GM23248 (cell line): ENCODE results near the gene RAMP3. TPM values are rescaled to one million over a fixed set of nuclear protein-coding genes. Genes with fewer than 3 reads are reported as not detected.
A peak's percentile ranks its signal among the peaks of the same experiment; 100 is the strongest.

Experiments used
- DNase-seq: peaks from one replicate; pipeline ENCODE4 v3.0.0-alpha.2; 2015
- H2AFZ ChIP-seq: fragments of 200-600 bp; sonication (generic); 2 replicates; pipeline ENCODE4 v1.6.1; 2016; ENCODE audit warnings: antibody characterized with exemption
- H3F3A ChIP-seq: fragments of 200-600 bp; sonication (generic); 2 replicates; pipeline ENCODE4 v1.6.1; 2016; ENCODE audit warnings: mild to moderate bottlenecking, antibody characterized with exemption, mixed run types; ENCODE audit not compliant: insufficient read depth
- H3K27ac ChIP-seq: fragments of 200-600 bp; sonication (generic); 2 replicates; pipeline ENCODE4 v1.5.1; 2016; ENCODE audit warnings: mild to moderate bottlenecking
- H3K27me3 ChIP-seq: fragments of 200-600 bp; sonication (generic); replicated peaks from 2 replicates; pipeline ENCODE4 v1.6.1; 2016; ENCODE audit warnings: mild to moderate bottlenecking; ENCODE audit not compliant: insufficient read depth
- H3K36me3 ChIP-seq: fragments of 200-600 bp; sonication (generic); 2 replicates; pipeline ENCODE4 v1.6.1; 2016; ENCODE audit warnings: low read depth, mild to moderate bottlenecking
- H3K4me1 ChIP-seq: fragments of 200-600 bp; sonication (generic); 2 replicates; pipeline ENCODE4 v1.6.1; 2016; ENCODE audit warnings: mild to moderate bottlenecking; ENCODE audit not compliant: insufficient read depth
- H3K4me2 ChIP-seq: fragments of 200-600 bp; sonication (generic); one replicate; pipeline ENCODE4 v1.6.1; 2016; ENCODE audit warnings: mild to moderate bottlenecking; ENCODE audit not compliant: unreplicated experiment
- H3K4me3 ChIP-seq: fragments of 200-600 bp; sonication (generic); 2 replicates; pipeline ENCODE4 v1.5.1; 2016; ENCODE audit warnings: mild to moderate bottlenecking
- H3K79me2 ChIP-seq: fragments of 200-600 bp; sonication (generic); 2 replicates; pipeline ENCODE4 v1.6.1; 2016; ENCODE audit warnings: mild to moderate bottlenecking; ENCODE audit not compliant: insufficient read depth
- H3K9ac ChIP-seq: fragments of 200-600 bp; sonication (generic); 2 replicates; pipeline ENCODE4 v1.6.1; 2016; ENCODE audit warnings: mild to moderate bottlenecking
- H3K9me2 ChIP-seq: fragments of 200-600 bp; sonication (generic); 2 replicates; pipeline ENCODE4 v1.6.1; 2016; ENCODE audit warnings: mixed run types, mild to moderate bottlenecking, moderate library complexity; ENCODE audit not compliant: insufficient read depth
- H3K9me3 ChIP-seq: fragments of 200-600 bp; sonication (generic); one replicate; pipeline ENCODE4 v1.6.1; 2017; ENCODE audit warnings: low read depth
- H4K20me1 ChIP-seq: fragments of 200-600 bp; sonication (generic); 2 replicates; pipeline ENCODE4 v1.6.0; 2016; ENCODE audit not compliant: insufficient read depth
- EZH2 ChIP-seq: fragments of 200-600 bp; sonication (generic); IDR thresholded peaks from 2 replicates; pipeline ENCODE4 v1.6.1; 2018; ENCODE audit warnings: antibody characterized with exemption, mild to moderate bottlenecking; ENCODE audit not compliant: insufficient read depth, poor library complexity, severe bottlenecking
- EZH2phosphoT487 ChIP-seq: fragments of 200-600 bp; sonication (generic); IDR thresholded peaks from 2 replicates; pipeline ENCODE4 v1.6.1; 2018; ENCODE audit warnings: antibody characterized with exemption, moderate library complexity, mild to moderate bottlenecking, low read depth; ENCODE audit not compliant: insufficient read depth
- WGBS, 2 experiments: methylation state at CpG; one replicate each; pipeline ENCODE4 v1.1.6; 2015 to 2017; ENCODE audit warnings: low lambda C conversion rate in 2 of 2, low coverage in 1 of 2; ENCODE audit errors: missing lambda C conversion rate in 2 of 2; 5-methylcytosine and 5-hydroxymethylcytosine counted together
- in situ Hi-C: fragments of 300-500 bp; cut with MboI; formaldehyde crosslinking; loops from 2 replicates; pipeline ENCODE4 v1.15.0; 2020
- polyA plus RNA-seq: library from polyadenylated mRNA; unstranded; fragments of >200 nt; fragmentation: Nextera tagmentation; extraction: Ambion mirVana; gene quantifications from 2 replicates; pipeline ENCODE4 v1.2.1, GENCODE V29; 2016
- total RNA-seq: library from RNA; depleted of rRNA; stranded (reverse); fragments of >200 nt; shearing (Covaris generic); gene quantifications from 2 replicates; pipeline ENCODE4 v1.2.3, GENCODE V29; 2014

Gene RAMP3
- total and polyA plus RNA-seq, 2 experiments from 2014 or later, result not detected

DNA sequence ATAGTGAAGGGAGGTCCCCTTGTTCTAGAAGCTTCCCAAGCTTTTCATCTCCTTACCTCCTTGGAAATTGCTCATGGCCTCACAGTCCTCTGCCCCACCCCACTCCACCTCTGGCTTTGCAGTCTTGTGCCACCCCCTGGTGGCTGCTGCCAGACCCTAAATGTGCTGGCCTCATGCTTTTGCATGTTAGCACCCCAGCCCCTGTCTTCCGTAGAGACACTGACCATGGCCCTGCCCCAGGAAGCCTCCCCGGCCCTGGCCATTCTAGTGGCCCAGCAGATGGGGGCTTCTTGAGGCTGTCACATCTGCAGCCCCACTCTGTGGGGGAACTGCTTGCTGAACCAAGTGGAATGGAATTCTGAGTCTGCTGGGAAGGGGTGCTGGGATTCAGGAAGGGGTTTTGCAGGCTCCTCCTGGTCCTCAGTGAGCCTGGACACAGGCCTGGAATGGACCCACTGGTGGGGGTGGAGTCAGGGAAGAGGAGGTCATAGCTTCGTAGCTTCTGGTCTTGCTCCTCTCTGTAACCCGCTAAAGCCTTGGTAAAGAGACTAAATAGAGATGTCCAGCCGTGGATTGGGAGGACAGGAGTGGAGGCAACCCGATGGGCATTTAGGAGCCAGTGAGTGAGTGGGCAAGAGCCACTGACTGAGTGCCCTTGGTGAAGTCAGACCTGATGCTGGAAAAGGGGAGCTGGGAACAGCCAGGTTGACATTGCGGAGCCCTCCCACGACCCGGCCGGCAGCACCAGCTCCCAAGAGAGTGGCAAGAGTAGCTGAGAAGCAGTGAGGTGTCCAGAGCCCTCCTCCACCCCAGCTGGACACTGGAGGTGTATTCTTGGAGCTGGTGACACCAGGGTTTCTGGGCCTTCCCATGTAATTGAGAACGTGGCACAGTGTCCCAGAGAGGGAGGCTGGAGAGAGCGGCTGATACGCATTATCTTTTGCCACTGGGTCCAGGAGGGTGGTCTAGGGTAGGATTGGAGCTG, 20.9 kb downstream of the RAMP3 start:
- no peaks in the 10 kb centered on the region for H4K20me1 ChIP-seq
- H3K9me3 ChIP-seq, result no peaks in the 10 kb centered on the region
- no peak overlapping the region for H3K27ac ChIP-seq
- 38 to 41% methylated on average over 13 of the region's 13 CpGs for WGBS, 2 experiments
- H3K4me2 ChIP-seq, result no peak overlapping the region
- no peaks in the 10 kb centered on the region for H3K79me2 ChIP-seq
- in situ Hi-C loops, result no loop called here
- peak; percentile 17 for DNase-seq
- H3K4me3 ChIP-seq, result no peak overlapping the region
- no peaks in the 10 kb centered on the region; the same call in 1 of the 2 replicates for H3K27me3 ChIP-seq
- no peaks in the 10 kb centered on the region for H3K36me3 ChIP-seq
- H3F3A ChIP-seq, result no peaks in the 10 kb centered on the region
- H3K4me1 ChIP-seq, result no peaks in the 10 kb centered on the region
- TF ChIP-seq EZH2phosphoT487 (no peak), EZH2 (no peak)
- no peak overlapping the region for H2AFZ ChIP-seq
- no peaks in the 10 kb centered on the region for H3K9me2 ChIP-seq
- H3K9ac ChIP-seq, result no peak overlapping the region

DNA sequence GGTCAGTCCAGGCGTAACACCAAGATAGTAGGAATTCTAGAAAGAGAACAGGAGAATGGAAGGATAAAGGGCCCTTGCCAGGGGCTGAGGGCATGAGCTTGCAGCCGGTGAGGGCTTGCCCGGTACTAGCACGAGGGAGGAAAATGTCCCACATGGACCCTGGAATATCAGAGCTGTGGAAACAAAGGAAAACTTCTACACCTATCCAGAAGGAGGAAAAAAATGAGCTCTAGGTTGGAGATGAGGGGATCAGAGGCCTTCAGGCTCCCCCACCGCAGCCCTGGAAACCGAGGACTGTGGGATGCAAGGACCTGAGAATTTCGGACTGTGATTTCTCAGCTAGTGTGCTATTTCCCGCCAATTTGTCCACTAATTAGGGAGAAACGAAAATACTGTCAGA, 22.1 kb downstream of the RAMP3 start:
- Histone ChIP-seq H3K36me3 (no peaks in the 10 kb centered on the region), H3K4me2 (no peak overlapping the region), H3K27ac (no peak overlapping the region), H3K9me2 (no peaks in the 10 kb centered on the region), H2AFZ (no peak overlapping the region), H4K20me1 (no peaks in the 10 kb centered on the region), H3K4me1 (no peaks in the 10 kb centered on the region), H3K27me3 (no peaks in the 10 kb centered on the region; the same call in 1 of the 2 replicates), H3K9me3 (no peaks in the 10 kb centered on the region), H3K4me3 (no peak overlapping the region), H3K79me2 (no peaks in the 10 kb centered on the region), H3K9ac (no peak overlapping the region), H3F3A (no peaks in the 10 kb centered on the region)
- no peak for DNase-seq
- 57 to 64% methylated on average over 9 of the region's 9 CpGs for WGBS, 2 experiments
- in situ Hi-C loops, result no loop called here
- no peak for TF ChIP-seq EZH2

DNA sequence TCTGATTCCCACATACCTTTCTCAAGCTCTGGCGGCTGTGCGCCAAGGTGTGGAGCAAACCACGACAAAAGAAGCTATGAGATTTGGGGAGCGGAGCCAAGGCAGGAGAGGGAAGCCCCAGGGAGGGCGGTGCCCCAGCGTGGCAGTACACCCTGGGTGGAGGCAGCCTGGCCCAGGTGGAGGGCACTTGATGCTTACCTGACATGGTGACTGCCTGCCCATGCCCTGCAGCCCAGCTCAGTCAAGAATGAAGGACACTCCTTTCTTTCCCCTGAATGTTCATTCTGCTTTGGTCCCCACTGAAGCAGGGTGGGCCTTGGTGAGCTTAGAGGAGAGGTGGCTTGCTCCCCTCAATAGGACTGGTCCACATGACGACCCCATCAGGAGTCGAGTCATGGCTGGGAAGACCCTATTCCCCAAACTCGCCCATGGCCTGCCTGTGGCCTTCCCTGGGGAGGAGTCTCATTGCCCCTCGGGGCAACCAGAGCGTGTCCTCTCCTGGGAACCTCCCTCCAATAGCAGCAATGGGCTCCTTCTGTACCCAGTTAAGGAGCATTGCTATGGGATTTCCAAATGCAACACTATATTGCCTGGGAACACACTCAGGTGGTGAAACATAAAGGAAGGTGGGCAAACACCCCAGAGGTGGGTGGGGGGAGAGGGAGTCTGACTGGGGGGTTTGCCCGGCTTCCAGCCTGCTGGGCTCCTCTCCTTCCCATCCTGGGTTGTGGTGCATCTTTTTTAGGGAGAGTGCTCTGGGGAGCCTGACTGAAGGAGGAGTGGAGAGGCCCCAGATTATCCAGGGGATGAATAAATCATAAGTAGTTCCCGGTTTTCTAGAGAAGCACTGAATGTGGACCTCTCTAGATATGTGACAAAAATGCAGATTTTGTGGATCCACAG, 22.7 kb downstream of the RAMP3 start:
- no peak for DNase-seq
- Histone ChIP-seq H3K4me1 (no peaks in the 10 kb centered on the region), H4K20me1 (no peaks in the 10 kb centered on the region), H3K27ac (no peak overlapping the region), H3K4me2 (no peak overlapping the region), H3K36me3 (no peaks in the 10 kb centered on the region), H3K27me3 (no peaks in the 10 kb centered on the region; the same call in 1 of the 2 replicates), H3K9ac (no peak overlapping the region), H3K9me3 (no peaks in the 10 kb centered on the region), H3F3A (no peaks in the 10 kb centered on the region), H3K4me3 (no peak overlapping the region), H3K9me2 (no peaks in the 10 kb centered on the region), H2AFZ (no peak overlapping the region), H3K79me2 (no peaks in the 10 kb centered on the region)
- no peak for TF ChIP-seq EZH2
- 60 to 62% methylated on average over 13 of the region's 13 CpGs for WGBS, 2 experiments
- in situ Hi-C loops, result no loop called here

DNA sequence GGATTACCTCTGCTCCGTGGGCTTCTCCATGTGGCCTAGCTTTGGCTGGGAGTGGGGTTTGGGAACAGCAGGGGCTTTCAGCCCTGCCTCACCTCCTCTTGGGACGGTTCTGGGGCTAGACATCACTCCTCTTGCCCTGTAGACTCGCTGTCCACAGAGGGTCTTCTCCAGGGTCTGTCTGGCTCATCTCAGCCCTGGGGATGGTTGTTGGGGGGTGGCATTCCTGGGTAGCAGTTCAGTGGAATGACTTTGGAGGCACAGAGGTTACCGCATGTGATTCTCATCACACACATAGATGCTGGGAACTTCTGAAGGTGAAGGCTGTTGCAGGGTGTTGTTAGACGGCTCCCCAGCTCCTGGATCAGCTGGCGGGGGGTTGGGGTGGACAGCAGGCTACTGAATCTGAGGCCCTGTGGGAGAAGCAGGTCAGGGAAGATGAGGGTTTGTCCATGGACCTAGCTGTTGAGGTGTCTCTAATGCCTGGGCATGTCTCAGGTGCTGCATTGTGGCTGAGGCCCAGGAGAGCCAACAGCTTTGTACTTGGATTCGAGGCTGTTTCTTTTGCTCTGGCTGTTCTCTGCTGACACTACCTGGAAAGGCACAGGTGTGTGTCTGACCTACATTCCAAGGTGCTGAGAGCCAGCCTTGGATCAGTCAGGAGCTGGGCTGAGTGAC, 23.8 kb downstream of the RAMP3 start:
- no peaks in the 10 kb centered on the region for H3F3A ChIP-seq
- H3K9ac ChIP-seq, result no peak overlapping the region
- WGBS, 2 experiments, result 28 to 45% methylated on average over 7 of the region's 7 CpGs
- in situ Hi-C loops, result no loop called here
- no peak overlapping the region for H3K4me3 ChIP-seq
- H4K20me1 ChIP-seq, result no peaks in the 10 kb centered on the region
- H3K27ac ChIP-seq, result no peak overlapping the region
- no peaks in the 10 kb centered on the region; the same call in 1 of the 2 replicates for H3K27me3 ChIP-seq
- no peaks in the 10 kb centered on the region for H3K9me3 ChIP-seq
- H3K79me2 ChIP-seq, result no peaks in the 10 kb centered on the region
- H2AFZ ChIP-seq, result no peak overlapping the region
- H3K4me2 ChIP-seq, result no peak overlapping the region
- H3K9me2 ChIP-seq, result no peaks in the 10 kb centered on the region
- no peaks in the 10 kb centered on the region for H3K36me3 ChIP-seq
- H3K4me1 ChIP-seq, result no peaks in the 10 kb centered on the region
- TF ChIP-seq EZH2 (no peak), EZH2phosphoT487 (no peak)
- DNase-seq, result no peak
